Astrocyte of the spinal cord (primary cell): ENCODE measurements around the gene AGAP1.

Experiments used
- DNase-seq: peaks from one replicate; pipeline ENCODE4 v3.0.0; 2011; ENCODE audit warnings: low read depth, low spot score
- H3K4me3 ChIP-seq: 2 replicates; pipeline ENCODE4 v1.5.1; 2011; ENCODE audit warnings: low read depth, mild to moderate bottlenecking, low read length, moderate library complexity
- in situ Hi-C: cut with HindIII; loops from 2 replicates; pipeline ENCODE4 v1.10.0; 2017; ENCODE audit warnings: low sequenced_read_pairs
- TF ChIP-seq, protein P1 (sequence below): IDR thresholded peaks from 2 replicates; pipeline ENCODE4 v1.5.1; 2012; ENCODE audit warnings: low read depth, mild to moderate bottlenecking, low read length, inconsistent platforms

AGAP1 gene

DNA sequence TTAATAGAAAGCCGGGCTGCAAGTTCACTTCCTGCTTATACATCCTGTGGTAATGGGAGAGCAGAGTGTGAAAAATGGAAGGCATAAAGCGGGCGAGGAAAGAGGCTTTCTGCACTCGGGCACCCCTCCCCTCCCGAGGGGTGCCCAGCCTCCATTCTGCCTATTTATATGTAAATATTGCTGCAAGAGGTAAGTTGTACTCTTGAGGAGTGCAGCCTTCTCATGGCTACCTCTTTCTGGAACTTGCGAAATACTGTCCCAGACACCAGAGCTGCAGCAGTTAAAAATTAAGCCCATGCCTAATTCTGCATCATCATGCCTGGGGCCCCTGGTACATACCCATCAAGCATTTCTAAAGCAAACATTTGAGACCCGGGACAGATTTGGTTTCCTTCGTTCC lies 518.3 kb downstream of the AGAP1 start:
- in situ Hi-C loops: no loop called here
- H3K4me3 ChIP-seq: no peak overlapping the region
- DNase-seq: no peak
- TF ChIP-seq, protein P1, sequence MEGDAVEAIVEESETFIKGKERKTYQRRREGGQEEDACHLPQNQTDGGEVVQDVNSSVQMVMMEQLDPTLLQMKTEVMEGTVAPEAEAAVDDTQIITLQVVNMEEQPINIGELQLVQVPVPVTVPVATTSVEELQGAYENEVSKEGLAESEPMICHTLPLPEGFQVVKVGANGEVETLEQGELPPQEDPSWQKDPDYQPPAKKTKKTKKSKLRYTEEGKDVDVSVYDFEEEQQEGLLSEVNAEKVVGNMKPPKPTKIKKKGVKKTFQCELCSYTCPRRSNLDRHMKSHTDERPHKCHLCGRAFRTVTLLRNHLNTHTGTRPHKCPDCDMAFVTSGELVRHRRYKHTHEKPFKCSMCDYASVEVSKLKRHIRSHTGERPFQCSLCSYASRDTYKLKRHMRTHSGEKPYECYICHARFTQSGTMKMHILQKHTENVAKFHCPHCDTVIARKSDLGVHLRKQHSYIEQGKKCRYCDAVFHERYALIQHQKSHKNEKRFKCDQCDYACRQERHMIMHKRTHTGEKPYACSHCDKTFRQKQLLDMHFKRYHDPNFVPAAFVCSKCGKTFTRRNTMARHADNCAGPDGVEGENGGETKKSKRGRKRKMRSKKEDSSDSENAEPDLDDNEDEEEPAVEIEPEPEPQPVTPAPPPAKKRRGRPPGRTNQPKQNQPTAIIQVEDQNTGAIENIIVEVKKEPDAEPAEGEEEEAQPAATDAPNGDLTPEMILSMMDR: no peak

DNA sequence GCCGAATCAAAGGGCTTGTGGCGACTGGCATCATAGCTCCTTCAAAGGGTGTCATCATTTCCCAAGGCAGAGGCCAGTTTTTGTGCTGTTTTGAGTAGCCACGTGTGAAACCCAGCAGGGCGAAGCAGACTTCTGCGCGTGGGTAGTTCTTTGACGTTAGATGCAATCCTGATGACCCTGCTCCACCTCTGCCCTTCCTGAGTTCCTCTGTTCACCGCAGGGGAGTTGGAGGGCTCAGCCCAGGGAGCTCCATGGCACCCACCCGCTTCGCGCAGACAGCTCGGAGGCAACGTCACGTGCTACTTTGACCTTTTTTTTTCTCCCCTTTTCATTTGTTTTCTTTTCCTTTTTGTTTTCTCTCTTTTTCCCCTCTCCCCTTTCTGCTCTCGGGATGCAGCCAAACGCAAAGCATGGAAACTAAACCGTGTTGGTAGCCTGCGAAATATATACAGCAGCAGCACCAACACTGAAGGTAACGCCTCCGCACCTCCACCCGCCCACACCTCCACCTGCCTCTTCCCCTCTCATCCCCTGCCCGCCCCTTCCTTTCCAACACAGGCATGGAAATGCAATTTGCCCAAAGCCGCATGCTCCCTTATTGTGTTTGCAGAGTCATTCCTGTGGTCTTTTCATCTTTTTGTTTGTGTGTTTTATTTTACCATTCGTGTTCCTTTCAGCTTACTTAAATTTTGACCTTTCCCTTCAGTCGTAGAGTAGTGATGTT lies 520.7 kb downstream of the AGAP1 start:
- DNase-seq: peak; percentile 20
- H3K4me3 ChIP-seq: no peak overlapping the region
- TF ChIP-seq, protein P1: no peak
- in situ Hi-C loops: no loop called here

DNA sequence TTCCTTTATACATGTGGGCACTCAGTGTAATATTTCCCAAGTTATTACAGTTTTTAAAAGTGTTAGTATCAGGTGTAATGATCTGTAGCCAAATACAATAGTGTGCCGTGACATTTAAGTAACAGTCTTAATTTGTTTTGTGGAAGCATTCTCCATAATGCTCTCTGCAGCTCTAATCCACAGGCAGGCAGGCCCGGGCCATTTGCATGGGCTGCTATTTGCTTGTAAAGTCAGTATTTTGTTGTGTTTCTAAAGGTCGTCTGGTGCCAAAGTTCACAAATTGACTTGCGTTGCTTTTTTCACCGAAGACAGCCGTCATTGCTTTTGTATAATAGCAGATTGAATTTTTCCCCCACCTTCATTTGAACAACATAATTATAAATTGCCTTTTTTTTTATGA lies 521.3 kb downstream of the AGAP1 start:
- TF ChIP-seq, protein P1: no peak
- no peak for DNase-seq
- in situ Hi-C loops: no loop called here
- no peak overlapping the region for H3K4me3 ChIP-seq

DNA sequence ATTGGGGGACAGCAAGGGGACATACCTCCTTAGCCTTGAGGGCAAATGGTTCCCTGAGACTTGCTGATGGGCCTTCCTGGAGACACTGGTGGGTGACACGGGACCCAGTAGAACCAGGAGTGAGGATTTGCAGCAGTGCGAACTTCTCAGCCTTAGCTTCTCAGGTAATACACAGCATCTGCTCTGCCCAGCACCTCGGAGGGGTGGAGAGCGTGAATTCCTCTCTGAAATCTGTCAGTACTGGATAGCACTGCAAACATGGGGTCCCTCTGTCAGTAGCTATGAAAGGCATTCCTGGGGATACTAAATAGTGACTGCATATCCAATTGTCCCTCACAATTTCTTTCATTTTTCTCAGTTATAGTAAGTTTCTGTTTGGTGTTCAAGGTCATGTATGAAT lies 522.7 kb downstream of the AGAP1 start:
- H3K4me3 ChIP-seq: no peak overlapping the region
- DNase-seq: no peak
- TF ChIP-seq, protein P1: no peak
- in situ Hi-C loops: no loop called here

DNA sequence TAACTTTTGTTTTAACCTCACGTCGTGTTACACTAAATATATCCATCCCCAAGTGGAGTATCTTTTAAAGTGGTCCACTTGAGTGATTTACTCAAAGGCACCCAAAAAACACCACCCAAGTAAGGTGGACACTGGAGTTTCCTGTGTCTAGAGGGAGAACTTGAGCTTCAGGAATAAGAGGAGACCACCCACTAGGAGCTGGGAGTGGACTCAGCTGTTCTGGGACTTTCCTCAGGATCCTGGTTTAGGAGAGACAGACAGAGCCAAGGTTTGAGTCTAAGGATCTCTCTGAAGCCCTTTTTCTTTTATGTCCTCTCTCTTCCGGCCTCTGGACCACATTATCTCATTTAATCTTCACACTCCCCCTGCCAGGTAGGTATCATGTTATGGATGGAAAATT lies 523.6 kb downstream of the AGAP1 start:
- DNase-seq: no peak
- in situ Hi-C loops: no loop called here
- no peak overlapping the region for H3K4me3 ChIP-seq
- TF ChIP-seq, protein P1: no peak

DNA sequence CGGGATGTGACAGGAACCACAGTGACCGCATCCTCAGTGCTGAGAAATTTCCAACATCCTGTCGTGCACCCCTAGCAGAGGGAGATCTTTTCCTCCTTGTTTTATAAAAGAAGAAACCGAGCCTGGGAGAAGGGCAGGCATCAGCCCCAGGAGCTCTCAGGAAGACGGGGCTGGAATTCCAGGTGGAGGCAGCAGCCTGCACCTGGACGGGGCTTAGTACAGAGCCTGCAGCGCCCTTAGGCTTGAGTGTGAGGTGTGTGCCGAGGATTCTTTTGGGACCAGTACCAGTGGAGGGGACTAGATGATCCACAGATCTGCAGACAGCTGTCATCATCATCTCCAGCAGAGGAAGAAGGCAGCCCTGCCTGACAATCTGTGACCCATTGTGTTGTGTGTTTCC lies 525.6 kb downstream of the AGAP1 start:
- in situ Hi-C loops: no loop called here
- no peak overlapping the region for H3K4me3 ChIP-seq
- TF ChIP-seq, protein P1: no peak
- no peak for DNase-seq
